DMS 273 (cell line): ENCODE data around the gene GYG2.

Experiments used
- DNase-seq: peaks from one replicate; lab custom pipeline; 2025; ENCODE audit not compliant: unreplicated experiment; lab: John Stamatoyannopoulos, UW

GYG2 gene

GRCh38 chrX:2812161-2812907 lies 16.4 kb upstream of the GYG2 start:
- DNase-seq = peak; percentile 82

DNA sequence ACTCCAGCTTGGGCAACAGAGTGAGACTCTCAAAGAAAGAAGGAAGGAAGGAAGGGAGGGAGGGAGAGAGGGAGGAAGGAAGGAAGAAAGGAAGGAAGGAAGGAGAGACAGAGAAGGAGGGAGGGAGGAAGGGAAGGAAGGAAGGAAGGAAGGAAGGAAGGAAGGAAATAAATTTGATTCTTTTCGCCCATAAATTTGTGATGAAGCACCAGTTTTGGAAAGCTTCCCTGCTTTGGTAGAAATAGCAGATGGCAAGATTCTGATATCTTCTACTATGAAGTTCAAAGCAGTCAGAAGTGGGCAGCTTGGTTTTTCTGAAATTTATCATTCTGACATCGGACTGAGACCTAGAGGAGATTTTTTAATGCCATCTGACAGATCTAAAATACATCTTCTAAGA lies 11.7 kb upstream of the GYG2 start:
- DNase-seq = no peak

- DNase-seq = peak; percentile 23
Observed at GRCh38 chrX:2819345-2820135, 9.2 kb upstream of the GYG2 start.

GRCh38 chrX:2820136-2820771 lies 8.5 kb upstream of the GYG2 start:
- DNase-seq = no peak

GRCh38 chrX:2823795-2824386 lies 4.8 kb upstream of the GYG2 start:
- DNase-seq = no peak

DNA sequence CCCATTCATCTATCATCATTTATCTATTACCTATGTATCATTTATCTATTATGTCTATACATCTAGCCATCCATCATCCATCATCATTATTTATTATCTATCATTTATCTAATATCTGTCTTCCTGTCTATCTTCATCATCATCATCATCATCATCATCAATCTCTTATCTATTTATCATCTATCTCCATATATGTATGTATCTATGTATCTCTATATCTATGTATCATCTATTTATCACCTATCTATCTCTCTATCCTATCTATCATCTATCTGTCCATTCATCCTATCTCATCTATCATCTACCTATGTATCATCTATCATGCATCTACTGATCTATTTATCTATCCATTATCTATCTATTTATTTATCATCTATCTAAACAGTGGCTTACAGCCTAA lies 3.8 kb upstream of the GYG2 start:
- no peak for DNase-seq

DNA sequence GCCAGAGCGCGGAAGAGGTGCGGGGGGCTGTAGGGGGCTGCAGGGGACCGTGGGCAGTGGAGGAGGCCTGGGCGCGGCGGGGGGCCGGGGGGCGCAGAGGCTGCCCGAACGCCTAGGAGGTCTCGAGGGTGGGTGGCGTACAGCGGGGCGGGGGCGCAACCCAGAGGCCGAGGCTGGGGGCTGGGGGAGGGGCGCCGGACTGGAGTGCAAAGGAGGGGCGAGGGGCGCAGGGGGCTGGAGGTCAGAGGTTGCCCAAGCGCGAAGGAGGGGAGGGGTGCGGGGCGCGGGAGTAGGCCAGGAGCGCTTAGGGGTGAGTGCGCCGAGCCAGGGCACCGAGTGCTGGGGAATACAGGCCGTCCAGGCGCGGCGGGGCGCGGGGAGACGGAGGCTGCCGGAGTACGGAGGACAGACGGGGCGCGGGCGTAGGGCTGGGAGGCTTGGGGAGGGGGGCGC lies 255 bp downstream of the GYG2 start:
- peak; percentile 36 for DNase-seq

- DNase-seq = no peak
Observed at GRCh38 chrX:2829469-2830246, 928 bp downstream of the GYG2 start.

- no peak for DNase-seq
Observed at GRCh38 chrX:2831471-2832228, 2.9 kb downstream of the GYG2 start.

DNA sequence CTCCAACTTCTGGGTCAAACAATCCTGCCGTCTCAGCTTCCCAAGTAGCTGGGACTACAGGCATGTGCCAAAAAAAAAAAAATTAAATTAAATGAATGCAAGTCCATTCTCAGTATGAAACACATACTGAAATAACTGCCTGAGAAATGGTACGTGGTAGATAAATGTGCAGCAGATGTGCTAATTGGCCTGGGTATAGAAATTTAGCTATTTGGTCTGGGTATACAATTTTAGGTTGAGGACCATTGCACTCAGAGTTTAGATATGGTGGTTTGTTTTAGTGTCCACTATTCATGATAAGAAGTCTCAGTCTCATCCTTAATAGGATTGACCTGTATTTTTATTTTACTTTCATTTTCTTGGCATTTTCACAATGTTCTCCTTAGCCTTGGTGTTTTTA lies 9.2 kb downstream of the GYG2 start:
- no peak for DNase-seq

DNA sequence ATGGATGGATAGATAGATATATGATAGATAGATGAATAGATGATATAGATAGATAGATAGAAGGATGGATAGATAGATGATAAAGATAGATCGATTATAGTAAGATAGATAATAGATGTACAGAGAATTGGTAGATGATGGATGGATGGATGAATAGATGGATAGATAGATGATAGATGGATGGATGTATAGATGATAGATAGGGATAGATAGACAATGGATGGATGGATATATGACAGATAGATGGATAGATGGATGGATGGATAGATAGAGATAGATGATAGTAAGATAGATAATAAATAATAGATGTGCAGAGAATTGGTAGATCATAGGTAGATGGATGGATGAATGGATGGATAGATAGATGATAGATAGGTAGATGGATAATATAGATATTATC lies 12.2 kb downstream of the GYG2 start:
- DNase-seq = no peak

GRCh38 chrX:2841537-2841936 lies 12.8 kb downstream of the GYG2 start:
- DNase-seq = no peak

- DNase-seq = no peak
Observed at GRCh38 chrX:2846992-2847391, 18.3 kb downstream of the GYG2 start.

- no peak for DNase-seq
Observed at GRCh38 chrX:2848871-2849301, 20.2 kb downstream of the GYG2 start.

GRCh38 chrX:2854918-2855317 lies 26.2 kb downstream of the GYG2 start:
- no peak for DNase-seq

DNA sequence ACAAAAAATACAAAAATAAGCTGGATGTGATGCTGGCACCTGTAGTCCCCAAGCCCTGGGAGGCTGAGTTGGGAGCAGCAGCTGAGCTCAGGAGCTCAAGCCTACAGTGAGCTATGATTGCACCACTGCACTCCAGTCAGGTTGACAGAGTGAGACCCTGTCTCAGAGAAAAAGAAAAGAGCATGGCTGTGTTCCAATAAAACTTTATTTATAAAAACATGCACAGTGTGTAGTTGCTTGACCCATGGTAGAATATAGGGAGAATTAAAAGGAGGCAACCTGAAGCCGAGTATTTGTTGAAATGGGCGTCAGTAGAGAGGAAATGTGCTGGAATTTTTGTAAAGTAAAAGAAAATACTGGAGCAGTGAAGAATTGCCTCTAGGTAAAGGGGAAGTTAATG lies 27.0 kb downstream of the GYG2 start:
- no peak for DNase-seq

DNA sequence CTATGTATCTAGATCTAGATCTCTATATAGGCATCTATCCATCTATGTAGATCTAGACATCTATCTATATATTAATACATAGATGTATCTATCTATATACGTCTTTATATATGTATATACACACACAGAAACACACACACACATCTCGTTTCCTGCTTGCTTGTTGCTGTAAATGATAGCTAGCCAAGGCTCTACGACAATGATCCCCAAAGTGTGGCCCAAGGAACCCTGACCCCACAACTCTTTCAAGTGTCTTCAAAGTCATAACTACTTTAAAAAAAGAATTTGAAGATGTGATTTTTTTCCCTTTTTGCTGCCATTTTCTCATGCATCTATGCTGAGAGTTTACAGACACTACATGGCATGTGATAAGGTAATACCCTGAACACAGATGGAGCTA lies 28.8 kb downstream of the GYG2 start:
- DNase-seq = no peak

DNA sequence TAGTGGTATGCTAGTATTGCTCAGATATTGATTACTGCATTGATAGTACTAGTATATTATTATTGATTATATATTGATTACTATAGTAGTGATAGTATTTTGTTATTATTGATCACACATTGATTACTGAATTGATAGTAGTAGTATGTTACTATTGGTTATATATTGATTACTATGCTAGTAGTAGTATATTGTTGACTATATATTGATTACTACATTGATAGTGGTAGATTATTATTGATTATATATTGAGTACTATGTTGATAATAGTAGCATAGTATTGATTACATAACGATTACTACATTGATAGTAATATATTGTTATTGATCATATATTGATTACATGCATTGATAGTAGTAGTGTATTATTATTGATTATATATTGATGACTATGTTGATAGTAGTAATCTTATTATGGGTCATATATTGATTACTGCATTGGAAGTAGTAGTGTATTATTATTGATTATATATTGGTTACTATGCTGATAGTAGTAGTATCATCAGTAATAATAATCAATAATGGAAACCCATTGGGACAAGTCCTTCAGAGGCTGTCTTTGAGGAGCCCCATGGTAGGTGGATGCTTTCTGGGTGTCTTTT lies 30.6 kb downstream of the GYG2 start:
- no peak for DNase-seq

DNA sequence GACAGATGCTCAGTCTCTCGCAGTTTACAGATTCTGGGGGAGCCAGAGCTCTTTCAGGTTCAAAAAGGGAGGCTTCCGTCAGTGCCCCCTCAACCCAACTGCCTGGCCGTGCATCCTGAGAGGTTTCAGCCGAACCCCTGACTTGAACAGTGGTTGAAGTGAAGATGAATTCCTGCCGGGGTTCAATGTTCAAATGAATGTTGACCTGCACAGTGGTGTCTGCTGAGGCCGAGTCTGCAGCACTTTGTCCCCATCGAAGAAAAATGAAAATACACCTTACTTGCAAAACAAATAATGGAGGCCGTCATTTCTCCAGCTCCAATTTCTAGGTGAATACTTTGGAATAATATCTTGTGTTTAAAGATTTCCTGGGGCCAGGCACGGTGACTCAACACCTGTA lies 33.7 kb downstream of the GYG2 start:
- DNase-seq = no peak

- no peak for DNase-seq
Observed at GRCh38 chrX:2863646-2864045, 34.9 kb downstream of the GYG2 start.
